HL-60/S4 treated with phorbol 12-myristate 13-acetate at 8.2 ng/mL for 4 days and 3 days (cell line): ENCODE data around the gene STK38L.

Experiments
- in situ Hi-C: fragments of 300-500 bp; cut with MboI; formaldehyde crosslinking; loops from 2 replicates; pipeline ENCODE4 v1.15.0; 2022; ENCODE audit warnings: low sequenced_read_pairs

STK38L gene

DNA sequence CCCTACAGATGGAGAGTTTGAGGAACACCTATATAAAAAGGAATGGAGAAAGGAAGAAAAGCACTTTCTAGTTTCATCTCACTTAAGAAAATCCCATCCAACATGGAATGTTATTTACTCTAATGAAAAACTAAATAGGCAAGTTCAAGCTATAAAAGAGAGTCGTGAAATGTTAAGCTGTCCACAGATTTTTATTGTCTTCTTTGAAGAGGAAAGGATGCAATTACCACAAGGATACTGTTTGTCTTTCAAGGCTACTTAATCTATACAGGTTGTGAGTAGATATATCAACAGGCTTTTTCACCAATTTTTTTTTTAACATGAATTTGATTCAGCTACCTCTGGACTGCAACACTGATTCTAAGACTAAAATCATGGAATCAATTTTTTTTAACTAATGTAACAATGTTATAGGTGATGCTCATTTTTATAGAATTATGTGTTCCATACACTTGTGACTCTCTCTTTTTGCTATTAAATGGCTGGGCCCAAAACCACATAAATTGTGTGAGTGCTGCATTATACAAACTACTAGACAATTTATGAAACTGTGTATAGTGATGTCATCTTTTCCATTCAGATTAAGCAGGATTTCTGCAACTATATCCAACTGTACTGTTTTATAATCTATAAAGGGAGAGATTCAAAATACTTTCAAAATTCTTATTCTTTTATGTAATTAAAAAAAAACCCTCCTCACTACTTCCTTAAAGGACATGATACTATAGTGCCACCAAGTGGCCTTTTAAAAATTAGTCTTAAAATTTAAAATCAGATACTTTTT lies 61.8 kb downstream of the STK38L start:
- in situ Hi-C loops = no loop called here

- in situ Hi-C loops = no loop called here
These were observed 65.4 kb downstream of the STK38L start for GRCh38 chr12:27309293-27309994.

DNA sequence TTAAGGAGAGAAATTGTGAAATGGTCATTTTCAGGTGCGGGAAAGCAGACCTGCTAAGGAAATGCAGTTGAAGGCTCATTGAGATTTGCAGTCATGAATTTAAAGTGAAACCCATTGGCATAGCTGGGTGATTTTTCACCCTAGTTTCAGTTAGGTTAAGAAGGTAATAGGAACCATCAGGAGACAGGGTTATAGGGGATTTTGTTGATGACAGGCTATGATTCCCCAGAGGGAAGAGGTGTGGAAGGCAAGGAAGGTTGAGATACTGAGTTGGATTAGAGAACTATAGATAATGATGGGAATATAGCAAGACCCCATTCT lies 65.9 kb downstream of the STK38L start:
- in situ Hi-C loops = no loop called here

DNA sequence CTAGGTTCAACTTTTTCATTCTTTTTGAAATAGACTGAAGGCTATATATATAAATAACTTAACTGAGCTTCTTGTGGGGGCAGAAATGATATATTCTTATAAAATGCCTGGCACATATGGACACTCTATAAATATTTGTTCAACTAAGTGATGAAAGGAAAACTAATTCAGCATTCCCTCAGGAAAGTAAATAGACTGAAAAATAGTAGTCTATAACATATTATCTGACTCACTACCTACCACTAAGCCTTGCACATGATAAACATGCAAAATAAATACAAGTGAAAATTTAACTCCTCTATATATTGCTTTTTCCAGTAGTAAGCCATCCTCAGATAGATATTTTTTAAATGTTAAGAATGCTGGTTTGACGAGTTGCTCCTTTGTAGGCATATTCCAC lies 72.9 kb downstream of the STK38L start:
- in situ Hi-C loops = no loop called here

GRCh38 chr12:27319409-27319808 lies 75.3 kb downstream of the STK38L start:
- in situ Hi-C loops = no loop called here

- in situ Hi-C loops = no loop called here
These were observed 75.8 kb downstream of the STK38L start for GRCh38 chr12:27319848-27320247.

DNA sequence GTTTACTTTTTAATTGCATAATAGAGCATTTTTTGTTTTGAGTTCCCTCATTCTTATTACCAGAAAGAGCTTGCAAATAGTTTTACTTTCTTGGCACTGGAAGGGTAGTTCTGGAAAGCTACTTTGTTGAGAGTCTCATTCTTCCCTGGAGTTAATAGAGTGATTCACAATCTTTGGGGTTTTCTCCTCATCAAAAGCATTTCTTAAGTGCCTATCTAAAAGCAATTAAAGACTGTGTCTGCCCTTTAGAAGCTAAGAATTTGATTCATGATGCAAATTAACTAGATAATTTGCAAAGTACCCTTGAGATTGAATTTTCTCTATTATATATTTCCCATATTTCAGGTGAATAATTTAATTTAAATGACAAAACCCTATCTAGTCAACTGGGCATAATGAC lies 80.4 kb downstream of the STK38L start:
- in situ Hi-C loops = no loop called here

DNA sequence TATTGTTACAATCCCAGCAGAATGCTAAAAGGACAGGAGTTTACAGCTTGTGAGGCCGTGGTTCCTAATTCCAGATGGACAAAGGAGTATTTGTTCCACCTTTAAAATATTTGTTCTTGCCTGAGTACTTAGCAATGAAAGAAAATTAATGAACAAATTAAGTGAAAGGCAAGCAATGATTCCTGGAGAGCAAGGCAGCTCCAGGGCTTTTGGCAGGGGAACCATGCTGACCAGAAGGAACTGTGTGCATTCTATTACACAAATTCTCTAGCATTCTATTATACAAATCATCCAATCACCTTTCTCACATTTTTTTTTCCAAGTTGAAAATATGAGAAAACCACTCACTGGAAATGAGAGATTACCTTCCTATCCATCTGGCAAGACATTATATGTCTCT lies 86.8 kb downstream of the STK38L start:
- in situ Hi-C loops = no loop called here

- in situ Hi-C loops = no loop called here
These were observed 87.3 kb downstream of the STK38L start for GRCh38 chr12:27331291-27331926.

GRCh38 chr12:27331927-27332324 lies 87.8 kb downstream of the STK38L start:
- in situ Hi-C loops = no loop called here

GRCh38 chr12:27332407-27332713 lies 88.3 kb downstream of the STK38L start:
- in situ Hi-C loops = no loop called here

DNA sequence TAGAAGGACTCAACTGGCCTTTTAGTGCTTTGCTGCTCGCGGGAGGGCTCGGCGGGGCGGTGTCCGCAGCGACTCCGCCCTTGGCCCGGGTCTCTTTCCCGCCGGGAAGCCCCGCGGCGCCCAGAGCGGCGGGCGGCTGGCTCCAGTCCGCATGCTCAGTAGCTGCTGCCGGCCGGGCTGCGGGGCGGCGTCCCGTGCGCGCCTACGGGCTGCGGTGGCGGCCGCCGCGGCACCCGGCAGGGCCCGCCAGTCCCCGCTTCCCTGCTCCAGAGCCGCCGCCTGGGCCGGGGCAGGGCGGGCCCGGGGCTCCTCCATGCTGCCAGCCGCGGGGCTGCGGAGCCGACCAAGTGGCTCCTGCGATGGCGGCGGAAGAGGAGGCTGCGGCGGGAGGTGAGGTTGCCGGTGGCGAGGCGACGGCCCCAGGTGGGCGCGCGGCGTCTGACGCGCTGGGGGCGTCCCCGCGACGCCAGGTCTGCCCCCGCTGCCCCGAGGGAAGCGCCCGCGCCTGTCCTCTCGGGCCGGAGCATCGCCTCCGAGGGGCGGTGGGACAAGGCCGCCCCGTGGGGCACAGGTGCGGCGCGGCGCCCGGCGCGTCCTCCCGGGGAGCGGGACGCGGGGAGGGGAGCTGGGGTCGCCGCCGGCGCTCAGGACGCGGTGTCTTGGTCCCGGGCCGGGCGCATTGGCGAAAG lies 88.8 kb downstream of the STK38L start, which contains the start of gene BMAL2:
BMAL2 (plus strand) TSS at position 123 of the 689 bp plus-strand sequence; CDS start at position 360, 237 bp downstream.
- in situ Hi-C loops = no loop called here

- in situ Hi-C loops = no loop called here
These were observed 89.4 kb downstream of the STK38L start for GRCh38 chr12:27333403-27334009.

DNA sequence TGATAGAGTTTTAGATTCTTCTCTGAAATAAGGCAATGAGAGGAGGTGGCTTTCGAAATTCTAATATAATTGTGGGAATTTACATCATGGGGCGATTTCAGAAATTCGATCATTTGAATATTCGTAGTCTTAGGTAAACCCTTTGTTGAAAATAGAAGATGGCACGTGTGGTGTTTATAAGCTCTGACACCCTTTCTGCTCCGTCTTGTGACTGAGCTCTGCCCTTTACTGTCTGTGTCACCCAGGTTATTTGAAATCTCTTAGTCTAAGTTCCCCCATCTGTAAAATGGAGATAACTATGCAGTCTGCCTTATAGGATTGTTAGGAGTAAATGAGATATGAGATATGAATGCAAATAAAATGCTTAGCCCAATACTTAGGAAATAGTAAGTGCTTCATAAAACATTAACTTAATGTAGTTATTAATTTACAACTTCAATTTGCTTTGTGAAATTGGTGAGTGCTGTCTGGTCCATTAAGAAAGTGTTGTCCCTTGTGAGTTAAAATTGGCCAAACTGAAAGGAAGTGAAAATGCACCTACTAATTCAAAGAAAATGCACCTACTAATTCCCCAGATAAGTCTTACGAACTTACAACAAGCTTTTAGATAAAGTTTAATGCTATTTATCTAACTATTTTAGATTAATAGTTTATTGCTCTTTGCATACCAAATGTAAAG lies 90.1 kb downstream of the STK38L start:
- in situ Hi-C loops = no loop called here

DNA sequence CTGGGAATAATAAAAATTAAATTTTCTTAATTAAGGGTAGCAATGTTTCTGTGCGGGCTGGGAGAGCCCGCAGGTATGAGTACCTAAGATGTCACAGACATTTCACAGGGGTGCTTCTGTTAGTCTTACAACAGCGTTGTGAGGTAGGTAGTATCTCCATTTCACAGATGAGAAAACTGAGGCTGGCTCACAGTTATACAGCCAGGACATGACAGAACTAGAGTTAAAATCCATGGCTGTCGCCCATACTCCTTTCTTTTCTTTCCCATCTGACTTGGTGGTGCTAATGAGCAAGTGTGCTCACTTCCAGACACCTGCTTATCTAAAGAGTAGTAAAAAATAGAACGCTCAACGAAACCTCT lies 90.6 kb downstream of the STK38L start:
- in situ Hi-C loops = no loop called here

DNA sequence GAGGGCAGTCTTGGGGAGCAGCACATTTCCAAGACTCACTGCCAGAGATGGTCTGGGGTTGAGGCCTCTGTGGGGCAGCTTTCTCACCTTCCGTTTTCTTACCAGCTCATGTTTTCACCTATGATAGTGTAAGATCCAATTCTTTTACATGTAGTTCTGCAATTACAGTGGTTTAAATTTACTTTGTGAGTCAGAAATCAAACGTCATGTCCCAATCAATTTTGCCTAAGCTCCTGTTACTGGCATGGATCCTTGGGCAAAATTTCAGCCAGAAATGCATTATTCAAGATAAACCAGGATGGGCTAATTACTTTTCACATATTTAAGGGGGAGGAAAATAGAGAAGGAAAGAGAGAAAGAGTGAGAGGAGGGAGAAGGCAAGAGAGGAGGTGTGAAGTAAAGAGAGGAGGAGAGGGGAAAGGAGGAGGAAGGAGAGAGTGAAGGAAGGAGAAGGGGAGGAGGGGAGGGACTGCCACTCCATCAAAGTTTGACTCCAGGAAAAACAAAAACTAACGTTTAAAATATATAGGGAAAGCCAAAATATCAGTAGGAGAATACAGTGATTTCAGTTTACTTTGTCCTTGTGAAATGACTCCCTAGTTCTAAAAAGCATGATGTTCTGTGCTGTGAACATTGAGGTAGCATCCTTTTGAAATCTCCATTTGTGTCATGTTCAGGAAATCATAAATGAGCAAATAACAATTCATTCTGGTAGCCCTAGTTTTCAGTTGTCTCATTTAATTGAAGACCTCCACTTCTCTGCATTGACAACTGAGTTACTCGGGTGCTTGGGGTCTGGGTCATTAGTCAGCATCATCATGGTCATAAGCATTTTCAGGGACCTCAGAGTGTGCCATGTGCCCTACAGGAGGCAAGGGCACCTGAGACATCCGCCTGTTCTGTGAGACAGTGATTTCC lies 91.5 kb downstream of the STK38L start:
- in situ Hi-C loops = no loop called here

- in situ Hi-C loops = no loop called here
These were observed 92.2 kb downstream of the STK38L start for GRCh38 chr12:27336282-27336653.

GRCh38 chr12:27337376-27337775 lies 93.3 kb downstream of the STK38L start:
- in situ Hi-C loops = no loop called here

- in situ Hi-C loops = no loop called here
These were observed 94.4 kb downstream of the STK38L start for GRCh38 chr12:27338473-27338872.

DNA sequence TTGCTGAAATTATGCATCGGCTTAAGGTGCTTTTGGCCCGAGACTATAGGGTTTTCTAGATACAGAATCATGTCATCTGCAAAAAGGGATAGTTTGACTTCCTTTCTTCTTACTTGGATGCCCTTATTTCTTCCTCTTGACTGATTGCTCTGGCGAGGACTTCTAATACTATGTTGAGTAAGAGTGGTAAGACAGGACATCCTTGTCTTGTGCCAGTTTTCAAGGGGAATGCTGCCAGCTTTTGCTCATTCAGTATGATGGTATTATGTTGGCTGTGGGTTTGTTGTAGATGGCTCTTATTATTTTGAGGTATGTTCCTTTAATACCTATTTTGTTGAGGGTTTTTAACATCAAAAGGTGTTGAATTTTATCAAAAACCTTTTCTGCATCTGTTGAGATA lies 96.9 kb downstream of the STK38L start:
- in situ Hi-C loops = no loop called here
